ENCODE measurements around the gene ARMCX1. TPM values are rescaled to one million over a fixed set of nuclear protein-coding genes. Genes with fewer than 3 reads are reported as not detected.

ARMCX1 gene
- total RNA-seq, result 24.6 and 38.5 TPM in 2 replicates

GRCh38 chrX:101550362-101550750 lies at the start of gene ARMCX1:
Gene ARMCX1 (plus strand): TSS chrX:101550547. CDS start chrX:101552931, 2,384 bp downstream.

Other genes starting within 250 kb of the ARMCX1 start
- 3.9 and 4.0 TPM in 2 replicates for gene TIMM8A, start 201.8 kb upstream of the ARMCX1 start, total RNA-seq
- 0.09 TPM in 1 of 2 replicates, not detected in the other for gene BTK, start 164.4 kb upstream of the ARMCX1 start, total RNA-seq
- gene RPL36A, start 159.5 kb upstream of the ARMCX1 start, total RNA-seq, result 769 and 978 TPM in 2 replicates
- 20.0 and 31.0 TPM in 2 replicates for gene GLA, start 142.6 kb upstream of the ARMCX1 start, total RNA-seq
- gene HNRNPH2, start 142.3 kb upstream of the ARMCX1 start, total RNA-seq, result 85.3 and 96.6 TPM in 2 replicates
- gene ARMCX4, start 65.1 kb upstream of the ARMCX1 start, total RNA-seq, result 4.5 and 5.1 TPM in 2 replicates
- 25.0 and 34.4 TPM in 2 replicates for gene ARMCX6, start 67.5 kb downstream of the ARMCX1 start, total RNA-seq
- 57.1 and 59.3 TPM in 2 replicates for gene ARMCX3, start 72.6 kb downstream of the ARMCX1 start, total RNA-seq
- gene ARMCX2, start 109.3 kb downstream of the ARMCX1 start, total RNA-seq, result 55.2 and 80.1 TPM in 2 replicates

Measured in endothelial cell of coronary artery (primary cell).